Measurements from ENCODE around the gene RAD54L.

The RAD54L gene

DNA sequence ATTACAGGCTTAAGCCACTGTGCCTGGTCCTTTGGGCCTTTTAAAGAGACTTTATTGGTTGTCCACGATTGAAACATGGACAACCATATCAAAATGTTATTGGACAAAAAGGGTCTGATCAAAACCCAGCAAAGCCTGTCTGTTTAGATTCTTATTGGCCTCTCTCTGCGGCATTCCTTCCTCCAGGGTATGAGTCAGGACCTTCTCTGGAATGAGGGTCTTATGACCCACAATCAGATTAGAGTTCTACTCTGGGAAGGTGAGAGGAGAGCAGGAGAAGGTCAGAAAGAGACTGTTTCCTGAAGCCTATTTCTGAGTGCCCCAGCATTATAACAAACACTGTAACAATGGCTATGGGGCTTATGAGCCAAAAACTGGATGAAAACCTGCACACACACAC lies 36.5 kb upstream of the RAD54L start:
- H3K4me1 ChIP-seq (ENCODE audit: insufficient read depth, poor library complexity, severe bottlenecking) = no peaks in the 10 kb centered on the region
- H3K36me3 ChIP-seq (ENCODE audit: low read depth) = peaks cover 17% of the 10 kb centered on the region
- no peak overlapping the region for H3K4me3 ChIP-seq (ENCODE audit: severe bottlenecking)
- no peak overlapping the region for H3K27ac ChIP-seq (ENCODE audit: poor library complexity, severe bottlenecking)
- DNase-seq (ENCODE audit: low spot score) (no peak), ATAC-seq (ENCODE audit: low read depth) (no peak)
- H3K9me3 ChIP-seq (ENCODE audit: severe bottlenecking) = no peaks in the 10 kb centered on the region
- no peak for TF ChIP-seq CTCF (IDR thresholded peaks at IDR 0.05; ENCODE audit: poor library complexity, severe bottlenecking)
- H3K27me3 ChIP-seq (ENCODE audit: insufficient read depth, poor library complexity, severe bottlenecking) = no peaks in the 10 kb centered on the region

DNA sequence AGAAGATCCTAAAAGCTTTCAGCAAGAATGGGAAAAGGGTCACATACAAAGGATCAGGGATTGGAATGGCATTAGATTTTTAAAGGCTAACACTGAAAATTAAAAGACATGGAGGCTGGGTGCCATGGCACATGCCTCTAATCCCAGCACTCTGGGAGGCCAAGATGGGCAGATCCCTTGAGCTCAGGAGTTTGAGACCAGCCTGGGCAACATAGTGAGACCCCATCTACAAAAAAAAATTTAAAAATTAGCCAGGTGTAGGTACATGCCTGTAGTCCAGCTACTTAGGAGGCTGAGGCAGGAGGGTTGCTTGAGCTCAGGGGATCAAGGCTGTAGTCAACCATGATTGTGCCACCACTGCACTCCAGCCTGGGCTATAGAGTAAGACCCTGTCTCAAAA lies 32.1 kb upstream of the RAD54L start:
- no peaks in the 10 kb centered on the region for H3K9me3 ChIP-seq (ENCODE audit: severe bottlenecking)
- ATAC-seq (ENCODE audit: low read depth) (no peak), DNase-seq (ENCODE audit: low spot score) (no peak)
- peaks cover 12% of the 10 kb centered on the region for H3K4me1 ChIP-seq (ENCODE audit: insufficient read depth, poor library complexity, severe bottlenecking)
- H3K4me3 ChIP-seq (ENCODE audit: severe bottlenecking) = no peak overlapping the region
- TF ChIP-seq CTCF (IDR thresholded peaks at IDR 0.05; ENCODE audit: poor library complexity, severe bottlenecking) = no peak
- no peaks in the 10 kb centered on the region for H3K27me3 ChIP-seq (ENCODE audit: insufficient read depth, poor library complexity, severe bottlenecking)
- peaks cover 9% of the 10 kb centered on the region; the same call in 1 of the 2 replicates for H3K36me3 ChIP-seq (ENCODE audit: low read depth)
- H3K27ac ChIP-seq (ENCODE audit: poor library complexity, severe bottlenecking) = no peak overlapping the region

GRCh38 chr1:46218443-46218842 lies 29.1 kb upstream of the RAD54L start:
- Histone ChIP-seq H3K36me3 (ENCODE audit: low read depth) (peaks cover 9% of the 10 kb centered on the region; the same call in 1 of the 2 replicates), H3K27me3 (ENCODE audit: insufficient read depth, poor library complexity, severe bottlenecking) (no peaks in the 10 kb centered on the region), H3K9me3 (ENCODE audit: severe bottlenecking) (no peaks in the 10 kb centered on the region), H3K4me3 (ENCODE audit: severe bottlenecking) (no peak overlapping the region), H3K27ac (ENCODE audit: poor library complexity, severe bottlenecking) (peak overlapping the region; percentile 83), H3K4me1 (ENCODE audit: insufficient read depth, poor library complexity, severe bottlenecking) (peaks cover 12% of the 10 kb centered on the region)
- no peak for TF ChIP-seq CTCF (IDR thresholded peaks at IDR 0.05; ENCODE audit: poor library complexity, severe bottlenecking)
- DNase-seq (ENCODE audit: low spot score) = no peak
- peak; percentile 99 for ATAC-seq (ENCODE audit: low read depth)

DNA sequence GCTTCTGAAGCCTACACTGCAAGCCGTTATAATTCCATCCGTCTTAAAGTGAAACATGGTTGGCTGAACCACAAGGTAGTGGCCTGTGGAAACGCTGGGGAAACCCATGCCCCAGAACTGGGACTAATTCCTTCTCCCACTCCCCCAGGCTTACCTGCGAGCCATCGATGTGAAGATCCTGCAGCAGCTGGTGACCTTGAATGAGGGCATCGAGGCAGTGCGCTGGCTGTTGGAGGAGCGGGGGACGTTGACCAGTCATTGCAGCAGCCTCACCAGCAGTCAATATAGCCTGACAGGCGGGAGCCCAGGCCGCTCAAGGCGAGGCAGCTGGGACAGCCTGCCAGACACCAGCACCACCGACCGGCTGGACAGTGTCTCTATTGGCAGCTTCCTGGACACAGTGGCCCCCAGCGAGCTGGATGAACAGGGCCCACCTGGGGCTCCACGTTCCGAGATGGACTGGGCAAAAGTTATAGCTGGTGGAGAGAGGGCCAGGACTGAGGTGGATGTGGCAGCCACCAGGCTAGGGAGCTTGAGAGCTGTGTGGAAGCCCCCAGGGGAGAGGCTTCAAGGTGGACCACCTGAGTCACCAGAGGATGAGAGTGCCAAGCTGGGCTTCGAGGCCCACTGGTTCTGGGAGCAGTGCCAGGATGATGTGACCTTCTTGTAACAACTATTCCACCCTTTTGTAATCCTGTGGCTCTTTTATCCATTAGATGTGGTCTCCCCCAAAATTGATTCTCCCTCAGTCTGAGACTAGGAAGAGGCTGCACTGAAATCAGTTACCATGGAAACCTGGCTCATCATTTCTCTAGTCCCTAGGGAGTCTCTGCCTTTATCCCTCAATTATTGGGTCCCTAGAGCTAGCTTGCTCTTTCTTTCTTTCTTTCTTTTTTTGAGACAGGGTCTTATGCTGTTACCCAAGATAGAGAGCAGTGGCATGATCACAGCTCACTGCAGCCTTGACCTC lies 27.7 kb upstream of the RAD54L start:
- Histone ChIP-seq H3K36me3 (ENCODE audit: low read depth) (peaks cover 9% of the 10 kb centered on the region; the same call in 1 of the 2 replicates), H3K27me3 (ENCODE audit: insufficient read depth, poor library complexity, severe bottlenecking) (no peaks in the 10 kb centered on the region), H3K4me1 (ENCODE audit: insufficient read depth, poor library complexity, severe bottlenecking) (peaks cover 12% of the 10 kb centered on the region), H3K27ac (ENCODE audit: poor library complexity, severe bottlenecking) (peak overlapping the region; percentile 83), H3K9me3 (ENCODE audit: severe bottlenecking) (no peaks in the 10 kb centered on the region), H3K4me3 (ENCODE audit: severe bottlenecking) (no peak overlapping the region)
- DNase-seq (ENCODE audit: low spot score) (no peak), ATAC-seq (ENCODE audit: low read depth) (no peak)
- no peak for TF ChIP-seq CTCF (IDR thresholded peaks at IDR 0.05; ENCODE audit: poor library complexity, severe bottlenecking)

- Histone ChIP-seq H3K27me3 (ENCODE audit: insufficient read depth, poor library complexity, severe bottlenecking) (no peaks in the 10 kb centered on the region), H3K4me1 (ENCODE audit: insufficient read depth, poor library complexity, severe bottlenecking) (peaks cover 12% of the 10 kb centered on the region), H3K27ac (ENCODE audit: poor library complexity, severe bottlenecking) (no peak overlapping the region), H3K9me3 (ENCODE audit: severe bottlenecking) (no peaks in the 10 kb centered on the region), H3K4me3 (ENCODE audit: severe bottlenecking) (no peak overlapping the region), H3K36me3 (ENCODE audit: low read depth) (peaks cover 9% of the 10 kb centered on the region; the same call in 1 of the 2 replicates)
- TF ChIP-seq CTCF (IDR thresholded peaks at IDR 0.05; ENCODE audit: poor library complexity, severe bottlenecking) = no peak
- no peak for ATAC-seq (ENCODE audit: low read depth)
- DNase-seq (ENCODE audit: low spot score) = no peak
Observed at GRCh38 chr1:46220808-46221207, 26.8 kb upstream of the RAD54L start.
